Prostate gland (tissue), 2 donors: ENCODE results near the gene TIPRL. TPM values are rescaled to one million over a fixed set of nuclear protein-coding genes. Genes with fewer than 3 reads are reported as not detected.
A peak's percentile ranks its signal among the peaks of the same experiment; 100 is the strongest.

Source experiments
- DNase-seq: peaks from one replicate; pipeline ENCODE4 v3.0.0-alpha.2; 2019; ENCODE audit warnings: low spot score
- H3K27ac ChIP-seq, 2 donors: fragments of 200-600 bp; sonication (generic); 2 replicates each; pipeline ENCODE4 v1.5.1; 2017 to 2019
- H3K27me3 ChIP-seq: fragments of 200-600 bp; sonication (generic); replicated peaks from 2 replicates; pipeline ENCODE4 v1.5.1; 2019; ENCODE audit not compliant: insufficient read depth
- H3K36me3 ChIP-seq, 2 donors: fragments of 200-600 bp; sonication (generic); 1 replicate in 1 of 2; 2 replicates in 1 of 2; pipeline versions ENCODE4 v1.5.1 to v1.8.1; 2017 to 2019
- H3K4me1 ChIP-seq: fragments of 200-600 bp; sonication (generic); replicated peaks from 2 replicates; pipeline ENCODE4 v1.5.1; 2019
- H3K4me3 ChIP-seq, 2 donors: fragments of 200-600 bp; sonication (generic); 2 replicates each; pipeline ENCODE4 v1.5.1; 2017 to 2019
- H3K9me3 ChIP-seq: fragments of 200-600 bp; sonication (generic); 2 replicates; pipeline ENCODE4 v1.5.1; 2017
- POLR2A ChIP-seq: fragments of 450-650 bp; IDR thresholded peaks from one replicate; pipeline ENCODE4 v1.6.1; 2016; ENCODE audit warnings: antibody characterized with exemption, mild to moderate bottlenecking
- POLR2AphosphoS5 ChIP-seq: sonication (generic); formaldehyde crosslinking; IDR thresholded peaks from one replicate; pipeline ENCODE4 v1.6.1; 2017; ENCODE audit warnings: antibody characterized with exemption
- WGBS: methylation state at CpG from one replicate; pipeline ENCODE4 v1.1.5; 2018; 5-methylcytosine and 5-hydroxymethylcytosine counted together
- intact Hi-C: fragments of 100-400 bp; cut with DNase I; formaldehyde crosslinking; loops from one replicate; pipeline ENCODE4 v1.14.2; 2022
- total RNA-seq, 2 donors: library from RNA; depleted of rRNA; stranded (reverse); fragments of >200 nt; gene quantifications; one replicate each; pipeline ENCODE4 v1.1.0, GENCODE V29; 2016
- TF ChIP-seq, protein P1 (sequence below), 4 experiments: fragments of 200-600 bp in 2 of 4; fragments of 450-650 bp in 2 of 4; sonication (generic) in 2 of 4; IDR thresholded peaks; 1 replicate in 3 of 4; 2 replicates in 1 of 4; pipeline ENCODE4 v1.5.1; 2016 to 2019; ENCODE audit warnings: antibody characterized with exemption in 4 of 4, mild to moderate bottlenecking in 2 of 4, moderate library complexity in 2 of 4

The TIPRL gene
- total RNA-seq, 2 donors from 2014 or later: 14.2 to 29.9 TPM

- DNase-seq: no peak
- Histone ChIP-seq H3K9me3 (no peaks in the 10 kb centered on the region), H3K4me1 (no peaks in the 10 kb centered on the region), H3K36me3 (no peaks in the 10 kb centered on the region), H3K27me3 (no peaks in the 10 kb centered on the region), H3K27ac (peak overlapping the region; percentile 86 to 87), H3K4me3 (peak overlapping the region; percentile 63 to 70)
- TF ChIP-seq POLR2AphosphoS5 (no peak), POLR2A (no peak)
- TF ChIP-seq, protein P1, sequence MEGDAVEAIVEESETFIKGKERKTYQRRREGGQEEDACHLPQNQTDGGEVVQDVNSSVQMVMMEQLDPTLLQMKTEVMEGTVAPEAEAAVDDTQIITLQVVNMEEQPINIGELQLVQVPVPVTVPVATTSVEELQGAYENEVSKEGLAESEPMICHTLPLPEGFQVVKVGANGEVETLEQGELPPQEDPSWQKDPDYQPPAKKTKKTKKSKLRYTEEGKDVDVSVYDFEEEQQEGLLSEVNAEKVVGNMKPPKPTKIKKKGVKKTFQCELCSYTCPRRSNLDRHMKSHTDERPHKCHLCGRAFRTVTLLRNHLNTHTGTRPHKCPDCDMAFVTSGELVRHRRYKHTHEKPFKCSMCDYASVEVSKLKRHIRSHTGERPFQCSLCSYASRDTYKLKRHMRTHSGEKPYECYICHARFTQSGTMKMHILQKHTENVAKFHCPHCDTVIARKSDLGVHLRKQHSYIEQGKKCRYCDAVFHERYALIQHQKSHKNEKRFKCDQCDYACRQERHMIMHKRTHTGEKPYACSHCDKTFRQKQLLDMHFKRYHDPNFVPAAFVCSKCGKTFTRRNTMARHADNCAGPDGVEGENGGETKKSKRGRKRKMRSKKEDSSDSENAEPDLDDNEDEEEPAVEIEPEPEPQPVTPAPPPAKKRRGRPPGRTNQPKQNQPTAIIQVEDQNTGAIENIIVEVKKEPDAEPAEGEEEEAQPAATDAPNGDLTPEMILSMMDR (IDR thresholded peaks at IDR 0.05): no peak
- 17% methylated on average over 12 of the region's 12 CpGs for WGBS
- intact Hi-C loops: loop anchor here (5.0 kb wide), 1 partner anchor 43 kb away; no protein-coding TSS in a partner anchor
These were observed 43.4 kb upstream of the TIPRL start for GRCh38 chr1:168135116-168135920.

- intact Hi-C loops: loop anchor here (5.0 kb wide), 1 partner anchor 44 kb away; no protein-coding TSS in a partner anchor
These were observed 42.6 kb upstream of the TIPRL start for GRCh38 chr1:168135921-168136708.

GRCh38 chr1:168136709-168137514 lies 41.9 kb upstream of the TIPRL start, which contains the start of gene GPR161:
Gene GPR161, minus strand, starts transcription at chr1:168136930. Its CDS starts 32,080 bp downstream, at chr1:168104850.
- Histone ChIP-seq H3K36me3 (no peaks in the 10 kb centered on the region), H3K27me3 (no peaks in the 10 kb centered on the region), H3K27ac (peak within 1 kb of the TSS; percentile 86 to 87), H3K4me1 (no peaks in the 10 kb centered on the region), H3K9me3 (no peaks in the 10 kb centered on the region), H3K4me3 (peak within 1 kb of the TSS; percentile 63 to 70)
- intact Hi-C loops: loop anchor here (5.0 kb wide), 1 partner anchor 45 kb away; no protein-coding TSS in a partner anchor
- under 1% methylated on average over 52 of the region's 86 CpGs for WGBS
- no peak for TF ChIP-seq POLR2A
- TF ChIP-seq, protein P1 (IDR thresholded peaks at IDR 0.05): no peak
- no peak for TF ChIP-seq POLR2AphosphoS5
- peak; percentile 36 for DNase-seq

More at GRCh38 chr1:168135921-168136708, 42.6 kb upstream of the TIPRL start:
- TF ChIP-seq POLR2A (no peak), POLR2AphosphoS5 (no peak)
- TF ChIP-seq, protein P1 (IDR thresholded peaks at IDR 0.05): no peak
- no peak for DNase-seq
- no peaks in the 10 kb centered on the region for H3K4me1 ChIP-seq
- peak overlapping the region; percentile 86 to 87 for H3K27ac ChIP-seq
- 1% methylated on average over 48 of the region's 63 CpGs for WGBS
- no peaks in the 10 kb centered on the region for H3K36me3 ChIP-seq
- peak overlapping the region; percentile 63 to 70 for H3K4me3 ChIP-seq
- no peaks in the 10 kb centered on the region for H3K27me3 ChIP-seq
- H3K9me3 ChIP-seq: no peaks in the 10 kb centered on the region

GRCh38 chr1:168137515-168137821 lies 41.3 kb upstream of the TIPRL start:
- Histone ChIP-seq H3K36me3 (no peaks in the 10 kb centered on the region), H3K9me3 (no peaks in the 10 kb centered on the region), H3K27me3 (no peaks in the 10 kb centered on the region), H3K27ac (peak overlapping the region; percentile 86 to 87), H3K4me1 (no peaks in the 10 kb centered on the region), H3K4me3 (peak overlapping the region; percentile 63 to 70)
- TF ChIP-seq POLR2AphosphoS5: peak; percentile 19
- TF ChIP-seq, protein P1 (IDR thresholded peaks at IDR 0.05): no peak
- DNase-seq: no peak
- intact Hi-C loops: loop anchor here (5.0 kb wide), 1 partner anchor 45 kb away; no protein-coding TSS in a partner anchor
- under 1% methylated on average over 6 of the region's 6 CpGs for WGBS
